GM19395 (cell line): Measurements from ENCODE around the gene MAN1A2.

Experiments used
- ATAC-seq: cut with Tn5 transposase; IDR thresholded peaks from one replicate; pipeline ENCODE4 v1.9.1; 2021; ENCODE audit warnings: mild to moderate bottlenecking, moderate library complexity; ENCODE audit not compliant: unreplicated experiment

The MAN1A2 gene

DNA sequence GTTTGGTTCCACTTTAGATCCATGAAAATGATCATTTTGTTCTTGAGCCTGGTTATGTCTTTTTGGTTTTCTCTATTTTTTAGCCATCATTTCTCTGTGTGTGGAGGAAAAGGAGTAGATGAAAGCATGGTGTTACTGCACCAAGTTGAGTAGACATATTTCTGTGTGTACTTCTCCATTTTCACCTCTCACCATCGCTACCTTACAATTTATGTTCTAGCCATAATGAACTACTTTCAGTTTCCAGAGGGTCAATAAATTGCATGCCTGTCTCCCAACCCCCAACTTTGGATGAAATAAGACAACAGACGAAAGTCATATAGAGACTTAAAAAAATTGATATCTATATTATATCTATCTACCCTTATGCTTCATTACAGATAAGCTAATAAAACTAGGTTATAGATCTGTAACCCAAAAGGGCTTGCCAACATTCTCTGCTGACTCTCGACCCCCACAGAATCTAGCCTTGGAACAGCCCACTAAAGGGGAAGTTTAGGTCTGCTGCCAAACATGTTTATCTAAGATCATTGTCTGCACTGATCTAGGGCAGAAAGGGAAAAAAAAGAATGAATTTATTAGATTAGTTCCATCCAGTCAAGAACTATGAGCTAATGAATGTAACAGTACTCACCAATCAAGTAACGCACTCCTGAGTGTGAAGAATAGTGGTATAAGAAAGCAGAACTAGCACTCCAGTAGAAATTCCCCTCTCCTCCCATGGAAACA lies 7.5 kb upstream of the MAN1A2 start:
- ATAC-seq: no peak

GRCh38 chr1:117362986-117363385 lies 4.3 kb upstream of the MAN1A2 start:
- no peak for ATAC-seq

DNA sequence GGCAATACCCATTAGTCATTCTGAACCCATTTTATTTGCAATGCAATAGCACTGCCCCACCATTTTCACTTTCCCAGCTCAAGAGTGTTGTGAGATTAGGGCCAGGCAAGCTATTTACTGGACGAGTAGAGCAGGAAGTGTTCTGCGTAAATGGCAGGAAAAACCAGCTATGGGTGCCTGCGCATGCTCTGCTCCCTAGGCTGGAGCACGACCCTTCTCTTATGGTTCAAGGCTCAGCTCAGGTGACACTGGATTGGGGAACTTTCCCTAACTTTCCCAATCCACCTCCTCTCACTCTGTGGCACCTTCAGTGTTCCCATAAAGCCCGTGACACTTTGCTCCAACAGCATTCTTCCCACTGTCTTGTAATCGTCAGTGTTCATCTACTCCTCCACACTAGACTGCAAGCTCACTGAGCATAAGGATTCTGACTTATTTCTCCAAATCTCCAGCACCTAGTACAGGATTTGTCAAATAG lies 3.6 kb upstream of the MAN1A2 start:
- ATAC-seq: no peak

DNA sequence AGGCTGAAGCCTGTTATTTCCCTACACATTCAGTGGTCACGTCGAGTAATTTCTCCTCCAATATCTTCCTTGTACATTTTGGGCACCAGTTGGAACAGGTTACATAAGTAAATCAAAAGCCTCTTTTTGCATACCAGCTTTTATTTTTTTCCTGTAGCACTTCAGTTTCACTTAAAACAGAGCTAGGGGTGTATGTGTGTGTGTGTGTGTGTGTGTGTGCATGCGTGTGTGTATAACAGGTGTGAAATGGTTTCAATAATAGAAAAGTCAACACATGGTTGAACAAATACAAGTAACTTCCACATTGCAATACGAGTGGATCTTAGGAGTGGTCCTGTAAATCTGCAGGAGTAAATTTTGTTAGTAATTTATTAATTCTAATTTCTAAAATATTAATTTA lies 3.0 kb upstream of the MAN1A2 start:
- no peak for ATAC-seq

DNA sequence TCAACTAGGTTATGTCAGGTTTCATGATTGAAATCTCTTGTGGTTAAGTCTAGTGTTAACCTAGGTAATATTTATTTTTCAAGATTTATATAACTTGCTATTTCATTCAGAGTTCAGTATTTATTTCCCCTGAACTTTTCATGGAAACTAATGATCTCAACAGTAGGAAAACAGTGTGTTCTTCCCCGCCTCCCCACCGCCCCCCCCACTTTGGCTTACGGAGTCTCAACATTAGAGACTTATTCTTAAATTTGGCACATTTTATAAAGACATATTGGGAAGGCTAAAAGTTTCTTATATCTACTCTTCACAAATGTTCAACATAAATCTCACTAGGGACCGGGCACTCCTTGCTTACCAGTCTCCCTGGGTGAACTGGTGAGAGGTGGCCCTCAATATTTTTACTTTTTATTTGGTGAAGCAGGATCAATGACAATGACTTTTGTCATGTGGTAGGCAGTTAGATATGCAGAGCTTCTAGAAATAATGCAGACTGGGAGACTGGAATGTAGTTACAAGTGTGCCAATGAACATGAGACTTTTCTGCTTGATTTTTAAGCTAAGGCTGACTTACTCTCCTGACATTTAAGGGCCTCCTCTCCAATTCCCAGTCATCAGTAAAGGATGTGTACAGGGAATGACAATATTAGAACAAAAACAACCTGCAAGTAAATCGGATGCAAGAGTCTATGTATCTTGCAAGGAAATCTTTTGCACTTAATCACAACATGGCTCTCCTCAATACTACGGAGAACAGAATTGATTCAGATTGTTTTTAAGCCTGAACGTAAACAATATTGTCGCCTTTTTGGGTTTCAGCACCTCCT lies 1.7 kb upstream of the MAN1A2 start:
- ATAC-seq: no peak

GRCh38 chr1:117366177-117367045 lies 838 bp upstream of the MAN1A2 start:
- peak; percentile 42 for ATAC-seq

- ATAC-seq: peak; percentile 32
Measured at GRCh38 chr1:117368116-117369108, 1.2 kb downstream of the MAN1A2 start.

- ATAC-seq: no peak
Measured at GRCh38 chr1:117370071-117370470, 2.8 kb downstream of the MAN1A2 start.

- no peak for ATAC-seq
Measured at GRCh38 chr1:117370509-117370908, 3.3 kb downstream of the MAN1A2 start.

- ATAC-seq: no peak
Measured at GRCh38 chr1:117371441-117372151, 4.3 kb downstream of the MAN1A2 start.

DNA sequence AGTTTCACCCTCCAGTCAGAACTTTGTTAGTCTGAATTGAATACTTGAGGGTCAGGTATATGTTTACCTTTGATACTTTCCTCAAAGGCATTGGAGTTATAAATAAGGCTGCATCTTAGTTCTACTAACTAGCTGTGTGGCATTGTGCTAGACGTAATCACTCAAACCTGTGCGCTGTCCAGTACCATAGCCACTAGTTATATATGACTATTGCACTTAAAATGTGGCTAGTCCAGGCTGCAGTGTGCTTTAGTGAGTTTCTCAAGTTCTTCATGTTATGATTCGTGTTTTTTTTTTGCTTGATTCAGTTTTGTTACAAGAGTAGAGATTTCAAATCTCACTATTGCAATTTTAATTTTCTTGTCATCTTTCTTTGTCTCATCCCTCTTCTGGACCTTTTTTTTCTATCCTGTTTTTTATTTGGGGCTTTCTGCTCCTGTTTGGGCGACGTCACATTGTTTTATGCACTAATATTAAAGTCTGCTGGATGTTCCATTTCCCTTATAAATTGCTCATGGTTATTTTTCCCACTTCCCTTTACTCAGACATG lies 5.7 kb downstream of the MAN1A2 start:
- ATAC-seq: no peak

DNA sequence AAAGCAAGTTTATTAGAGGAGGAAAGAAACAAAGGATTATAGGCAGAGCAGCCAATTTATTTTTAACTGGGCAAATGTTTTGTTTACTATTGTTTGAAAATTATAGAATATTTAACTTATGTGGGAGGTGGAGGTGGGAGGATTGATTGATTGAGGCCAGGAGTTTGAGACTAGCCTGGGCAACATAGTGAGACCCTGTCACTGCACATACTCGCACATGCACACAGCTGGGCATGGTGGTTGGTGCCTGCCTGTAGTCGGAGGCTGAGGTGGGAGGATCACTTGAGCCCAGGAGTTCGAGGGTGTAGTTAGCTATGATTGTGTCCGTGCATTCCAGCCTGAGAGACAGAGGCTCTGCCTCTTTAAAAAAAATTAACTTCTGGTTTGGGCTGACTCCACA lies 6.7 kb downstream of the MAN1A2 start:
- ATAC-seq: no peak

- no peak for ATAC-seq
Measured at GRCh38 chr1:117375327-117375726, 8.1 kb downstream of the MAN1A2 start.

GRCh38 chr1:117387060-117387633 lies 19.9 kb downstream of the MAN1A2 start:
- ATAC-seq: no peak

- ATAC-seq: no peak
Measured at GRCh38 chr1:117388328-117388727, 21.1 kb downstream of the MAN1A2 start.

- ATAC-seq: no peak
Measured at GRCh38 chr1:117389284-117389683, 22.0 kb downstream of the MAN1A2 start.

GRCh38 chr1:117389779-117390178 lies 22.5 kb downstream of the MAN1A2 start:
- ATAC-seq: no peak

DNA sequence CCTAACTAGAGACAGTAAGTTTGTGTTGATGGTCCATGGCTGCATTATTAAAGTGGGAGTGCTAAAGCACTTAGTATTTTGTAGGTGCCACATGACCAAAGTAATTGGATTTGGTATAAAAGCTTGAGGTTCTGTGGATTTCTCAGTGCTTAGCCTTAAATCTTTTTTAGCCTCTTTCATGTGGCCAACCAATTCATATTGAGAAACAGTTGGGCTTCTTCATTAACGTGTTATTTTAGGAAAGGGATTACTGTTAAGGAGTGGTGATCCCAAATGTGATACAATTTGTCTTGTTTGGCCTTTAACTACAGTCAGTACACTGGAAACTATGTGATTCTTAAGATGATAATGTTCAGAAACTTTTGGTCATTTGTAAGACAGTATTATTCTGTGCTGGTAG lies 25.5 kb downstream of the MAN1A2 start:
- no peak for ATAC-seq

DNA sequence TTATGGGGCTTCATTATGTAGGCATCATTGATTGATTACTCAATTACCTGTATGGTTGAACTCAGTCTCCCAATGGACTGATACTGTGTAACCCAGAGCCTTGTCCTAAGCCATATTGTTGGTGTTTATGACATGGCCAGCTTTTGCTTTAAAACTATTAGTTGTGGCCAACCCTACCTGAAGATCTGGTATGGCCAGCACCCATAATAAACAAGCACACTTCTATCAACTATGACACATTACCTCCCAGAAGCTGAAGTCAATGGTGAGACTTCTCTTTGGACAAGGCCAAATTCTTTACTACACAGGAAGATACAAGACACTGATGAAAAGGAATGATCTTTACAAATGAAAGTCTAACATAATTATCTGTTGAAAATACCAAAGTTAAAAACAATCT lies 28.8 kb downstream of the MAN1A2 start:
- ATAC-seq: no peak
